GM21381 (cell line): Measurements from ENCODE around the gene CD34.

ENCODE experiments used
- ATAC-seq: cut with Tn5 transposase; IDR thresholded peaks from one replicate; pipeline ENCODE4 v1.9.1; 2021; ENCODE audit warnings: mild to moderate bottlenecking, moderate library complexity; ENCODE audit not compliant: unreplicated experiment

Gene CD34

GRCh38 chr1:207858281-207858680 lies 52.6 kb downstream of the CD34 start:
- ATAC-seq = no peak

GRCh38 chr1:207857447-207857846 lies 53.5 kb downstream of the CD34 start:
- no peak for ATAC-seq

DNA sequence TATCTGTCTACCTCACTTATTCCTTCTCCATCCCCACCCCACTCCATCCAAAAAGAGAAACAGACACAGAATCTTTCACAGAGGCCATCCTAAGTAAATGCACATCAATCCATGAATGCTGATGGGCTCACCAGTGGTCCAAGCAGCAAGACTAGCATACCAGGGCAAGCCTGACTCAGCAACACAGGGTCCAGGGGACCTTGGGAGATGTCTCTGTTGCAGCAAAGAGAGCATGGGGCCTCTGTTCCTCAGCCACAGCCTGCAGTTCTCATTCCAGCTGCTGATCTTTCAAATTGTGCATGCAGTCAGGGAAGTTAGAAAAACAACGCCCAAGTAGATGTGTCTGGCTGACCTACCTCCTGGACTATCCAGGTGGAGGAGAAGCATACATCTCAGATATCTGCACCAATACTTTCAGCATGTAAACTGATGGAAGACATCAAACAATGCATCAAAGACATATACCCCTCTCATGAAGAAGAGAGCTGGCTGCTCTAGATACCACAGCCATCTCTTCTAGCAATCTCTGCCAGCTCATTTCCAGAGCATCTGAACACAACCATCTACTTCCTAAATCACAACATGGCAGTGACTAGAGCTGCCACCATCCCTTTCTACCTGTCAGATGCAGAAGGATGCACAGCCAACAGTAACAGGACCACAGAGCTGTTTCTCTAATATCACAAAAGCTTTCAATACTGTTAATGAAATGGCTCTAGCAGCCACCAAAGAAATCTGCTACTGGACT lies 54.5 kb downstream of the CD34 start:
- no peak for ATAC-seq

- ATAC-seq = no peak
Measured at GRCh38 chr1:207854001-207854400, 56.9 kb downstream of the CD34 start.

DNA sequence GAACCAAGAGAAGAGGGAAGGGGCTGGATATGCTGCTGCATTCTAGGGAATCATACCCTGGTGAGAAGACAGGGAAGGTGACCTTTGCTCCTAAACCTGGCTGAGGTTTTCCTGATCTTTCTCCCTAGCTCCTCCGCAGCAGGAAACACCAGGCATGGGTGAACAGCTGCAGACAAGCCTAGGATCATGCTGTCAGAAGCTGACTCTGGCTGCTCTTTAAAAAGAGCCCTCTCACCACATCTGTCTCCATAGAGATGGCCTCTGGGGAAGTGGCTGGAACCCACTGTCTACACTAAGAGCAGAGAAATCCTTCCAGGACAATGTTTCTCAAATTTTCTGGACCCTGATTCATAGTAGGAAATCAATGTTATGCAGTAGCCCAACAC lies 57.6 kb downstream of the CD34 start:
- no peak for ATAC-seq

DNA sequence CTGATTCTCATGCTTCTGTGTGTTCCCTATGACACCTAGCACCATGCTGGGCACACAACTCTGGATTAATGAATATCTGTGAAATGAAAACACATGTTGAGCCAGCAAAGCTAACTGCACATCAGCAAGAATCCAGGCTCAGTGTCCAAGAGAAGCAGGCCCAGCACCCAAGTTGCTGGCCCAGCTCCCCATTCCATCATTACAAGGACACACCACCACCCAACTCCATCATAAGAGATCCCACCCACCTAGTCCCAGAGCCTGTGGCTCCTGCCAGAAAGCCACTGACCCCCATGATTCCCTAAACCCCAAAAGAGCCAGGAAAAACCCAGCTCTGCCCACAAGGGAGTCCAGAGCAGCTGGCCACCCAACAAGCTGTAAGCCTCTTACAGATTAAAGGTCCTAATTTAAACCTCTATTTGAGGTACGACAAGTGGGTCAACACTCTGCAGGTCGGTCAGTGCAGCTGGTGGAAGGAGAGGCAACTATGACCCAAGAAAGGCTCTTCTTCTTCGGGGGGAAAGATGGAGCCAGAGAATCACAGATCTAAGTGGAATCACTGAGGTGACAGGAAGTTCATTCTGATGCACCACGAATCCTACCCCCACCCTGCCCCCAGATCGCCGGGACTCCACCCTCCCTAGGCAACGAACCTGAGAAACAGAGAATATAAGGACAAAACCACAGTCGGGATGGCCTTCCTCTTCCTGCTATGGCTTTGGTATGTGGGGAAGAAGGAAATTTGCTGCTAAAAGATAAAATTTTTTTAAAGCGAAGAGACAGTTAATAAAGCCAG lies 58.2 kb downstream of the CD34 start:
- ATAC-seq = no peak

GRCh38 chr1:207851696-207852095 lies 59.2 kb downstream of the CD34 start:
- ATAC-seq = no peak

DNA sequence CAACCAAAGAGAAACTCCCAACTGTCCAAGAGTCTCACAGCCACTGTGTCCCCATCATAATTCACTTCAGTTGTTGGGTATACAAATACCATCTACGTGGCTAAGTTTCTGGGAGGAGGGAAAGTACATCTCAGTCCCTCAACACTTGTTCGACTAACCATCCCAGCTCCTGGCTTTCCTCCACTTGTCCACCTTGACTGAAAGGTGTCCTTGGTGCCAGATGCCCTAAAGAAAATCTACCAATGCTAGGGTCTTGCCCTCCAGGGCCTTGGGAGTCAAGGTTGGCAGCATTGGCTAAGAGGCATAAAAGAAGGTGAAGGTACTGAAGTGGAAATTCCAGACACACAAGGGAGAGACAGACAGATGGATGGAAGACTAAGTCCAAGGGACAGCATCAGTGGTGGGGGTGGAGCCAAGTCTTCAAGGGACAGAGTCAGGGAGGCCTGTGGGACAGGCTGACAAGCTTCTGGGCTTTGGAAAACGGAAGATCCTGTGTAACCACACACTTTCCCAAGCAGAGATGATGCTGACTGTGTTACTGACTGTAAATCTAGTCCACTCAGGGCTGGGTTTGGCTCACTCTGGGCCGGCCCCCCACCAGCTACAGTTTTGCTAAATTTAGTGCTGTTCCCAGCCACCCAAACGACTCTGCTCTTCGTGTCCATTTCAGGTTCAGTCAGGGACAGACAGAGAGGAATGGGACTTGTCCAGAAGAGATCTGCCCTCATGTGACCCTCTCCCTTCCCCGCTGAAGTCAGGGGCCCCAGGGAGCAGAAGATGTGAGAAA lies 60.1 kb downstream of the CD34 start:
- ATAC-seq = no peak

- ATAC-seq = no peak
Measured at GRCh38 chr1:207849646-207850045, 61.3 kb downstream of the CD34 start.

DNA sequence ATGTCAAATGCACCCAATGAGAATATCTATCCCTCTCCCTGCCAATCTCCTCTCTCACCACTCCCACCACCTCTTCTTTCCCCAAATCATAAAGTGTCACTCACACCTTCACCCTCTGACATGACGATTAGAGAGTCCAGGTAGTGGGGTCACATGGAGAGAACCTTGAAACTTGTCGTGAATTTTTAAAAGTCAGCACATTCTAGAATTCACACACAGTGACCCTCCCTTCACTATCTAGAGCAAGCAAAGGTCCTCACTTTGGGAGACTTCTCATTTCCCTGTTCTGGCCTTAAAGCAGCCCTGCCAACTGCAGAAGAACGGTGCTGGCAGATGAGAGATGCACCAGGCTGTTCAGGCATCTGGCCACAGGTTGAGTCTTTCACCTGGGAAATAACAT lies 61.9 kb downstream of the CD34 start:
- no peak for ATAC-seq

GRCh38 chr1:207848234-207848633 lies 62.7 kb downstream of the CD34 start:
- ATAC-seq = peak; percentile 56

DNA sequence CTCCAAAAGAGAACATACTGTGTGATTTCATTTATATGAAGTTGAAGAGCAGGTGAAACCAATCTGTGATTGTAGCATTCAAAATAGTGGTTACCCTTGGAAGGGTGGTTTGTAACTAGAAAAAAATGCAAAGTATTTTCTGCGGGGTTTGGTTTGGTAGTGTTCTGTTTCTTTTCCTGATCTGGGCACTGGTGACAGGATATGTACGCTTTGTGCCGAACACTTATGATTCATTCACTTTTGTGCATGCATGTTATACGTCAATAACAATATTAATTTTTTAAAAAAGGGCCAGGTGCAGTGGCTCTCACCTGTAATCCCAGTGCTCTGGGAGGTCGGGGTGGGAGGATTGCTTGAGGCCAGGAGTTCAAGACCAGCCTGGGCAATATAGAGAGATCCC lies 63.8 kb downstream of the CD34 start:
- no peak for ATAC-seq

DNA sequence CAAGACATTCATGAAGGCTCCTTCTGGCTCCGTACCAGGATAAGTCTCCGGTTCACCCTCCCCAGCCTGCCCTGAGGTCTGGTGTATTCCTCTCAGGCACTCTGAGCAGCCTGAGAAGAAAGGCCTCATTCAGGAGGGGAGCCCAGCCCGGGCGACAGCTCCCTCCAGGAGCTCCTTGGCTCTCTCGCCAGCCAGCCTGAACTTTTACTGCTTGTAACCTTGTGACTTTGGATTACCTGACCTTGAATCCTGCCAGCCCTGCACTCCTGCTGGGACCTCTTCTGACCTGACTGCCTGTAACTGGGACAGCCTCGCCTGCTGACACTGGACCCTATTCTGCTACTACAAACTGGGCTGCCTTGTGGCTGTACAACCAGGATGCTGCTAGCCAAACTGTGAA lies 65.8 kb downstream of the CD34 start:
- no peak for ATAC-seq

- no peak for ATAC-seq
Measured at GRCh38 chr1:207844371-207844770, 66.6 kb downstream of the CD34 start.

GRCh38 chr1:207842506-207842905 lies 68.4 kb downstream of the CD34 start:
- ATAC-seq = no peak

GRCh38 chr1:207841901-207842300 lies 69.0 kb downstream of the CD34 start:
- ATAC-seq = no peak

DNA sequence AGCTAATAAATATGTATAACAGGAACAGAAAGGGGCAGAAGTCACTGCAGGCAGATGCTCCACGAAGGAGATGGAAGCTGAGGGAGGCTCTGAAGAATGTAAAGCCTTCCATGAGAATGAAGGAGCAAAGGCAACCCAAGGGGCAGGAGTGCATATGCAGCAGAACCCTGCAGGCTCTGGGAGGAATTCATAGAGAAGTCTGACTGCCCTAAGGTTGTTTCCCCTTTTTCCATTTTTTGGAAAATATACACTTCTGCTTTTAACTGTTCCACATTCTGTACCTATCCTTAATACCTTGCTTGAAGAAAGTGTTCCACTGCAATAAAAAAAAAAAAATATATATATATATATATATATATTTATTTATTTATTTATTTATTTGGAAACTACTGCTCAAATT lies 69.6 kb downstream of the CD34 start:
- ATAC-seq = no peak

DNA sequence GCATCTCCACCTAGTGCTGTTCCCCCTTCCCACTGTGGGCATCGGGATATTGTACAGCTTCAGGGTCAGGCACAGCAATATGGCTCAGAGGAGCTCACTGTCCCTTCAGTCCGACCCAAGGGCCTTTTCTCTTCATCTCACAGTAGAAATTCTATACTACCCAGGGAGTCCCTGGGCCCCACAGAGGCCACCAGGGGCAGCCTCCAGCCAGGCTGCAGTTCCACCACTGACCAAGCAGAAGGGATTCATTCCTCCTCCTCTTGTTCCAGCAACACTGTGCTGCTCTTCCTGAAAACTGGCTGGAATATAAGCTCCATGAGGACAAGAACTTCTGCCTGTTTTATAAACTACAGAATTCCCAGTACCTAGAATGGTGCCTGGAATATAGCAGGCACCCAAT lies 70.5 kb downstream of the CD34 start:
- ATAC-seq = no peak

DNA sequence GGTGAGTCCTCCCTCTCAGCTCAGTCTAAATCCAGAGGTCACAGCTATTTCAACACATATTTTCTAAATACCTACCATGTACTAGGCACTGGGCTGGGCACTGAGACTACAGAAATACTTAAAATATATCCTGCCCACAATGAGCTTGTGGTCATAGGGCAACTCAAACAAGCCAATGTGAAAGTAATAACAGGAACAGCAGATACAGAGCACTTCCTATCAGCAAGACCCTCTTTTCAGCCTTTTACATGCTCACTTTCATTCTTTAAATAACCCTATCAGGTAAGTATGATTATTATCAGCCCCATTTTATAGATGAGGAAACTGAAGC lies 71.9 kb downstream of the CD34 start:
- no peak for ATAC-seq

DNA sequence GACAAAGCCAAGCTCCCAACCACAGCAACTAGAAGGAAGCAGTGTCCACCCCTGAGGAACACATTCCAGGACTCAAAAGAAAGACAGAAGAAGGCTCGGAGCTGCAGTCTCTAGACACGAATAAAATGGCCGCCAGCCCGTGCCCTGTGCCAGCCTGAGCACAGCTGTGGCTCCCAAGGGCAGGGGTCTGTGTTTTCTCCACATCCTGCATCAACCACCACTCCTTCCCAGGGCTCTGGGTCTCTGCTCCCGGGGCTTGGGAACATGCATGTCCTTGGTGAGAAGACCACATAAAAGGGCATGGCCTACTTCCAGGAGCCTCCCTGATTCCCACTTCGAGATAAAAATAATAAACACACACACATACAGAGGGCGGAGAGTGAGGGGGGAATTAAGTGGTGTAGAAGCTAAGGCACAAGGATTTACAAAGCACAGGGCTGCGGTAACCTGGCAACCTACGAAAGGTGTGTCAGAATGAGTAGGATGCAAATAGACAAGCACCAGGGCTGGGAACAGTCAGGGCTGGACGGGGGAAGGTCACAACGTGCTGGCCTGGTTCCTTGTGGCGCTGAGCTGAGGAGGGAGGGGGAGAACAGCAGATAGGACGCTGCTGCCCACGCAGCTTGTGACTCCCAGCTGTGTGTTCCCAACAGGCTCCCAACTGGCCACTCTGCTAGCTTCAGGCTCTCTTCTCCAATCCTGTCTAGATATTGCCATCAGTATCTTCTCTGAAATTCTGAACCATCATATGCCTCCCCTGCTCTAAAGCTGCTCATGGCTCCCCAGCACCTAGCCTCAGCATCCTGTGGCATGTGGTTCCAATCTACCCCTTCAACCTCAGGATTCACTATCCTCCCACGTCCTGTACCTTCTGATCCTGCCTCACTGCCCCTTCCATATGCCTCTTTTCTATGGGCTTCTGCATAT lies 72.5 kb downstream of the CD34 start:
- no peak for ATAC-seq

- ATAC-seq = no peak
Measured at GRCh38 chr1:207837673-207838072, 73.3 kb downstream of the CD34 start.
